ENCODE results near the gene CHST7.
"Not testable (repeated sequence)": the region's sequence is repeated elsewhere in the genome, so short reads cannot be mapped to it uniquely, and the experiment has no call there.

Gene CHST7, protein sequence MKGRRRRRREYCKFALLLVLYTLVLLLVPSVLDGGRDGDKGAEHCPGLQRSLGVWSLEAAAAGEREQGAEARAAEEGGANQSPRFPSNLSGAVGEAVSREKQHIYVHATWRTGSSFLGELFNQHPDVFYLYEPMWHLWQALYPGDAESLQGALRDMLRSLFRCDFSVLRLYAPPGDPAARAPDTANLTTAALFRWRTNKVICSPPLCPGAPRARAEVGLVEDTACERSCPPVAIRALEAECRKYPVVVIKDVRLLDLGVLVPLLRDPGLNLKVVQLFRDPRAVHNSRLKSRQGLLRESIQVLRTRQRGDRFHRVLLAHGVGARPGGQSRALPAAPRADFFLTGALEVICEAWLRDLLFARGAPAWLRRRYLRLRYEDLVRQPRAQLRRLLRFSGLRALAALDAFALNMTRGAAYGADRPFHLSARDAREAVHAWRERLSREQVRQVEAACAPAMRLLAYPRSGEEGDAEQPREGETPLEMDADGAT

DNA sequence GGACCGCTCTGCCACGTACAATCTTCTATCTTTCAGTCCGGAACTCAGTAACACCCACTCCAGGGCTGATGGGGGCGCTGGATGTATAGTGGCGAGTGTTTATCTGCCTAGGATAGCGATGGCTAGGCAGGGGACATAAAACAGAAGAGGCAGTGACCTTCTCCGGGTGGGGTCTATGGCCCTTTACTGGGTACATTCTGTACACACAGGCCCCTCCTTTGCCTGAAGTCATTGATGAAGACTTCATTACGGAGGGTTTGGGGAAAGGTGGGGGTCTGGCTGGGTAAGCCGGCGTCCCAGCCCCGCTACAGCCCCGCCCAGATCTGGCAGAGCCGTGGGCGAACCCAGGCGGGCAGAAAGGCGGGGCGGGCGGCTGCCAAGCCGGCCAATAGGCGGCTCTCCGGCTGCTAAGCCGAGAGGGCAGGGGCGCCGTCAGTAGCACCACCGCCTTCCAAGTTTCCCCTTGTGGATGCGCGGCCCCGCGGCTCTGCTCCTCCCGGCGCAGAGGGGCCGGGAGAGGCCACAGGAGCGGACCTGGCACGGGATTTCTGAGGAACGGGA lies at the start of gene CHST7:
TSS of gene CHST7 (plus strand) at position 435 of the 561 bp plus-strand sequence. CDS start 167 bp downstream, outside the sequence.
- no peak for DNase-seq (ENCODE audit: low read depth in 2 of 2)

DNA sequence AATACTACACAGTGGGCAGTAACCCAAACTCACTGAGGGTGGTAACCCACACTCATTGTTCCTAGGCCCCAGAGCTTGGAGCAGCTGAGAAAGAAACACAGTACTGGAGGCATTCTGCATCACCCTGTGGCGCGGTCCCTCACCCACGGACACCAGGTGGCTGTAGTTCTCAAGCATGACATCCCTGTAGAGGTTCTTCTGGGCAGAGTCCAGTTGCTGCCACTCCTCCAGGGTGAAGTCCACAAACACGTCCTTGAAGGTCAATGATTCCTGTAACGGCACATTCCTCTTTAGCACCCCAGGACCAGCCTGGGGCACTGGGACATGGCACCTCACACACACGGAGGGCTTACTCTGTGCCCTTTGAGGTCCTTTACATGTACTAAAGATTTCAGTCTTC lies 44.9 kb upstream of the CHST7 start:
- DNase-seq (ENCODE audit: low read depth in 2 of 2): not testable (repeated sequence)

DNA sequence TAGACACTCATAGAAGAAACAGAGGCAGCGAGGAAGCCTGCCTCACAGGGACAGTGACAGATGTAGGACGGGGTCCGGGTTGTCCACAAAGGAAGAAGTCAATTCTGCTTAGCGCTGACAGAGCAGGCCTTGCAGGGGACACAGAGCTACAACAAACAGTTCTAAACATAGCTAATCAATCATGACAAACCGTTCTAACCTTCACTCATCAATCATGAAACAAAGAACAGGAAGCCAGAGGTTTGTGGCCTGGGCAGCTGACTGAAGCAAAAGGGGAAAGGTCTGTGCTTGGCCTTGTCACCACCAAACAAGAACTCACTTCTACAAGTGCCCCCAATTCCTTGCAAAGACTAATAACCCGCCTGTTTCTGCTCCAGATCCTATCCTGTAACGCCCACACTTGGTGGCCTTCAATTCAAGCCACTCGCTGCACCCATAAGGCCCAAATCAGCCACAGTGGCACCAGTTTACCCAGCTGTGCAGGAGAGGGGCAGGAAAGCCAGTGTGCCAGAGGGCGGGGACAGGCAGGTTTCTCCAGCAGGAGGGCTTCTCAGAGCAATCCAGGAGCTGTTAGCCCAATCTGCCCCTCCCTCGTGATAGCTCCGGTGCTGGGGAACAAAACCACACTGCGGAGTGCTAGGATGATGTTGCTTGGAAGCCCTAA lies 43.7 kb upstream of the CHST7 start:
- DNase-seq (ENCODE audit: low read depth in 2 of 2): not testable (repeated sequence)

DNA sequence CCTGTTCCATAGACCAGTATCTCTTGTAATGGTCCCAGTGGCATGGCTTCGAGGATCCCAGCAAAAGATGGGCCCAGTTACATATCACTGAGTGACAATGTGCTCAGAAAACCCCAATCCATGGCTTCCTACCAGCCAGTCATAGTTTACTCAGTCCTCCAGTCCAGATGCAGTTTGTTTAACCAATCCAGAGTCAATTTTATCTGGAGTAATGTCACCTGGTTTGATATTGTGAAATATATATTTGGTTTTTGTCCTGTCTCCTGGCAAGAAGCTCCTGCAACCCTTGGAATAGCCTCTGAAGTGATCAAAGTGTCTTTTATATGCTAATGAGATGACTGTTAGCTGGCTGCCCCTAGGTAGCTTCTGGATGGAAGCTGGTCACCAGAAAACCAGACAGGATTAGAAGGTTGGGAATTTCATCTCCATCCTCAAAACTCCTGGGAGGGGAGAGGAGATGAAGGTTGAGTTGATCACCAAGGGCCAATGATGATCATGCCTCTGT lies 43.1 kb upstream of the CHST7 start:
- not testable (repeated sequence) for DNase-seq (ENCODE audit: low read depth in 2 of 2)

DNA sequence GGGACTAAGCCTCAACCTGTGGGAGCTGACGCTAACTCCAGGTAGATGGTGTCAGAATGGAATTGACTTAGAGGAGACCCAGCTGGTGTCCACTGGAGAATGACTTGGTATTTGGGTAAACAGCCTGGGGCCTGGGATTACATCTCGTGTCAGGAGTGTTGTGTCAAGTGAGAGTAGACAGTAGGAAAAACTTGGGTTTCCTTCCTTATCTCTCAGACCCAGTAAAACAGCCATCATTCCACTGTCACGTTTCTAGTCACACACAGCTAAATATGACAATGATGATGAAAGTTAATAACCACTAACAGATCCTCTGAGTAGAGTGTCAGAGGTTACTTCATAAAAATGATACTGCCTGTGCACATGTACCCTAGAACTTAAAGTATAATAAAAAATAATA lies 42.1 kb upstream of the CHST7 start:
- DNase-seq (ENCODE audit: low read depth in 2 of 2): no peak

DNA sequence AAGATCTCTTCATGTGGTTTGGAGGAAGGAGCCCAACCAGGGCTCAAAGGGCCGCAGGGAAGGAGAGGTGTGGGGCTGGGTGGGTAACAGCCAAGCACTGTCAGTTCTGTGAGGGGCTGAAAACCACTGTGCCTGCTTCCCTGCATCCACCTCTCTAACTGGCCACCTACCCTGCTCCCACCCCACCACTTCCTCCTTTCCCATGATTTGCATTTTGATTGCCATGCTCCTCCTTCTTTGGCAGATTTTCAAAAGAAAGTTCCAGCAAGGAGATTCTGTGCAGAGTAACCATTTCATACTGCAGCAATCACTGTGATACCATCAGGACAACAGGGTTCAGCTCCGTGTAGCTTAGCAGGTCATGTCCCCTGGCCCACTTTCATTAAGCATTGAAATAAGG lies 30.1 kb upstream of the CHST7 start:
- DNase-seq (ENCODE audit: low read depth in 2 of 2): no peak

DNA sequence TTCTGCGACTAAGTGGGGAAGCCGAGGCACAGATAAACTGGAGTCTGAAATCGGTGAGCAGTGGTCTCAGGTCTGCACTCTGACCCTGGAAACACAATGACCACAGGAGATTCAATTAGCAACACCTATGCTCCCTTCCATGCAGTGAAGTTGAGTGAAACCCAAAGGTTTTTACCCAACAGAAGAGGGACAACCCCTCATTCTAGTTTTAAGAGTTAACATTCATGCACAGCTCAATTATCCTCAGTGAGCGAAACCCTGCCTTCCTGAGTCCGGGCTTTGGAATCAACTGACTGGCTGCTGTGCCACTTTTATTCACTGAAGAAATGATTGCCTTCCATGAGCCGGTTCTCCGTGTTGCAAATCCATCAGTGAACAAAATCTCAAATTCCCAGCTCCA lies 29.0 kb upstream of the CHST7 start:
- not testable (repeated sequence) for DNase-seq (ENCODE audit: low read depth in 2 of 2)

DNA sequence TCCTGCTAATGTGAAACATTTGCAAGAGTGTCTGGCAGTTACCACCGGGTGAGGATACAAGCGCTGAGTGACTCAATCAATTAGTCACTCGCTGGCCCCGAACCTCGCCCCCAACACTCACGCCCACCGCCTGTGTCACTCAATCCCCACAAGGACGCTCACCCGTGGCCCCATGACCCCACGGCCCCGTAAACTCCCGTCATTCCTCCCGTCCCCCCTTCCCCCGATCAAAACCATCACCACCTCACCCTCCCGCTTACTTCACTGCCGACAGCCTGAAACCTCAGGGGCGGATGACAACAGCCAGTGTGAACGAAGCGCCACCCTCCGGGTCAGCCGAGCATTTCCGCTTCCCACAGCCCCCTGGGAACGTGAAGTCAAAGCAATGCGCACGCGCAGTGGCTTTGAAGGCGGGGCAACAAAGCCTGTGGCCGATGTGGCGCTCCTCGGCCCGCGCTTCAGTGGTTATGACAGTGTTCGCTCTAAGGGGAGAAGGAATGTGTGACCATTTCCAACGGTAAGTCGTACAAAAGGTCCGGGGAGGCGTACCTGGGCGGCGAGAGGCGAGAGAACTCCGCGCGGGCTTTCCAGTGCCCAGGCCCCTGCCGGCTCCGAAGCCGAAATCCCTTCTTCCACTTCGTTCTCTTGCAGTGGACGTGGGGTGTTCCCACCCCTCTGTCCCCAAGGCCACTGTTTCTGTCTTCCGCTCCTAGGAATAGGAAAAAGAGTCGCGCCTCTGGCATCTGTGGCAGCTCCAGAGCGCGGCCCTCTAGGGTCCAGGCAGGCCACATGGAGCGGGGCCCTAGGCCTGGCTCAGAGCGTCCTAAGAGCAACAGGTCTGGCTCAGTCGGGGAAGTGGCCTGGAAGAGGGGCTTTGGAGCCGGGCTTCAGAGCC lies 28.2 kb upstream of the CHST7 start, which contains the start of gene ZNF674:
TSS of gene ZNF674 (minus strand) at position 311 of the 895 bp plus-strand sequence. CDS start 3,334 bp downstream, outside the sequence.
- DNase-seq (ENCODE audit: low read depth in 2 of 2): peak; percentile 85

DNA sequence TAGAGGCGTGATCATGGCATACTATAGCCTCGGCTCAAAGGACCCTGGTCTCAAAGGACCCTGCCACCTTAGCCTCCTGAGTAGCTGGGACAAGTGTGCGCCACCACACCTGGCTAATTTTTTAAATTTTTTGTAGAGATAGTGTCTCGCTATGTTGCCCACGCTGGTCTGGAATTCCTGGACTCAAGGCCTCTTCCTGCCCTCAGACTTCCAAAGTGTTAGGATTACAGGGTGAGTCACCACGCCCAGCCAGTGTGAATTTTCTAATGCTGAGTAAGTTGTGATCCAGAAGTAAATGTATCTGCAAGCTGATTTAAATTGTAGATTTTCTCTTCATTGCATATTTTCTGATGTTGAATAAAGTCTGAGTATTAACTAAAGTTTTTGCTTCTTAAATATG lies 25.7 kb upstream of the CHST7 start:
- no peak for DNase-seq (ENCODE audit: low read depth in 2 of 2)

DNA sequence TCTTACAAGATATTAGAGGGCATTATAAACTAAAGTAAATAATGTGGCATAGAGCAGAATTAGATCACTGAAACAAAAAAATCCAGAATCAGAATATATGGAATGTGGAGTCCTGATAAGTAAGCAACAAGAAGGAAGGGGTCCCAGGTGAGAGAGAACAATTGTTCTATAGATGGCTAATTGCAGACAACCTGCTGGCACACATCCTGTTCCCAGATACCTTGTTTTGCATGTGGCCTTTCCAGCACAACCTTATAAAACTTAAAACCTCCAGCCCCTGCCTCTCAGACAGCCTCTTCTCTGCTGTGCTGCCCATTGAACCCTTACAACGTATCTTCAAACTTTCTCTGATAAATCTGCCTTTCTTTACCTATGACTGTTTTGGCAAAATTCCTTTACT lies 23.7 kb upstream of the CHST7 start:
- no peak for DNase-seq (ENCODE audit: low read depth in 2 of 2)

DNA sequence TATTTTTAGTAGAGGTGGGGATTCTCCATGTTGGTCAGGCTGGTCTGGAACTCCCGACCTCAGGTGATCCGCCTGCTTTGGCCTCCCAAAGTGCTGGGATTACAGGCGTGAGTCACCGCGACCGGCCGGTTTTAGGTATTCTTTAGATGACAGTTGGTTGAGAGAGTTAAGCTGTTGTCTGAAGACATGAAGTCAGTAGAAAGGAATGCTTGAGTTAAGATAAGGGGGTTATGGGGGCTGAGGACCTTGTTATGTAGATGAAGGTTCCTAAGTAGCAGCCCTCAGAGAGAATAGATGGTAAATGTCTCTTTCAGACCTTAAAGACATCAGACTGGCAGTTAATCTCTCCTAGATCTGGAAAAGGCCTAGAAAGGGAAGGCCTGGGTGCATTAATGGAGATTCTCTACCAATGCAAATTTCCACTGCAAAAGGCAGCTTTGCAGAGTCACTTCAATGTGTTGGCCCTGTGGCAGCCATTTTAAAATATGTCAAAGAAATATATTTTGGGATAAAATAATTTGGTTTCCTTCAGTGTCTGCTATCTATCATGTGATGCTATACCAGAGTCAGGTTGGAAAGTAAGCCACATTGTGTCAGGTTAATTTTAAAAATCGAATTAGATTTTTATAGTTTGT lies 22.0 kb upstream of the CHST7 start:
- no peak for DNase-seq (ENCODE audit: low read depth in 2 of 2)

DNA sequence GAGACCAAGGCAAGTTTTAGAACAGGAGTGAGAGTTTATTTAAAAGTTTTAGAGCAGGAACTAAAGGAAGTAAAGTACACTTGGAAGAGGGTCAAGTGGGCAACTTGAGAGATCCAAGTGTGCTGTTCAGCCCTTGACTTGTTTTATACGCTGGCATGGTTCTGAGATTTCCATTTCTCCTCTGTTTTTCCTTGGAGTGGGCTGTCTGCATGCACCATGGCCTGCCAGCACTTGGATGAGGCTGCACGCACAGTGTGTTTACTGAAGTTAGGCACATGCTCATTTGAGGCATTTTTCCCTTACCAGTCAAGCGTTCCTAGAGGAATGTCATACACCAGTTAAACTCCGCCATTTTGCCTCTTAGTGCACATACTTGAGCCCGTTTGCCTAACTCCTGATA lies 19.6 kb upstream of the CHST7 start:
- DNase-seq (ENCODE audit: low read depth in 2 of 2): no peak

DNA sequence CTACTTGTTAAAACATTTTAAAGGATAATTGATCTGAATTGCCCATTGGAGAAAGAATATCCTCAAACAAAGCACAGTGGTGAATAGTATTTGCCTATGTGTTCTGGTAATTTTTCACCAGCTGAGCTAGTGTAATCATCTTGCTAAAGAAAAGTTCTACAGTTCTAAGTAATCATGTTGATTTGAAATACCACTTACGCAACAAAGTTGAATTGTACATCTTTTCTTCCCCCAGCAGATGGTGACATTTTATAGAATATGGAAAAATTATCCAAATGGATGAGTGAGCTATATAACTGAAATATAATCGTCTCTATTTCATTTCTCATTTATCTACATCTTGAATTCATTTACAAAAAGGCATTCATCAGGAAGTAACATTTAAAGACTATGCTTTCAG lies 18.6 kb upstream of the CHST7 start:
- DNase-seq (ENCODE audit: low read depth in 2 of 2): no peak

DNA sequence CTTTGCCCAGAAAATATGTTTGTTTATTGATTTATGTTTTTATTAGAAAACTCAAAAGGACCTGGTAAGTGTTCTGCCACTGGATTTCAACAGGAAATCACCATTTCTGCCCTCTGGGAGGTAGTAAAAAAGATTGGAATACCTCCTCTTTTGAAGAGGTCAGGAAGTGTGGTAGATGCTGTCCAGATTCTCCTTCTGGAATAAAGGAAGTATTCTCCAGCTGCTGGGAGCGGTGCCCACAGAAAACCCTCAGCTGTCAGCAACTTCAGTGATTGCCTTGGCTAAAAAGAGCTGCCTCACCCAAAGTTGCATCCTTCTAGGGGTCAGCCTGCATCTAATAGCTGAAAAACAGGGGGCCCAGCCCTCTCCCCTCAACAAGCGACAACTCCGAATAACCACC lies 14.5 kb upstream of the CHST7 start:
- DNase-seq (ENCODE audit: low read depth in 2 of 2): no peak

DNA sequence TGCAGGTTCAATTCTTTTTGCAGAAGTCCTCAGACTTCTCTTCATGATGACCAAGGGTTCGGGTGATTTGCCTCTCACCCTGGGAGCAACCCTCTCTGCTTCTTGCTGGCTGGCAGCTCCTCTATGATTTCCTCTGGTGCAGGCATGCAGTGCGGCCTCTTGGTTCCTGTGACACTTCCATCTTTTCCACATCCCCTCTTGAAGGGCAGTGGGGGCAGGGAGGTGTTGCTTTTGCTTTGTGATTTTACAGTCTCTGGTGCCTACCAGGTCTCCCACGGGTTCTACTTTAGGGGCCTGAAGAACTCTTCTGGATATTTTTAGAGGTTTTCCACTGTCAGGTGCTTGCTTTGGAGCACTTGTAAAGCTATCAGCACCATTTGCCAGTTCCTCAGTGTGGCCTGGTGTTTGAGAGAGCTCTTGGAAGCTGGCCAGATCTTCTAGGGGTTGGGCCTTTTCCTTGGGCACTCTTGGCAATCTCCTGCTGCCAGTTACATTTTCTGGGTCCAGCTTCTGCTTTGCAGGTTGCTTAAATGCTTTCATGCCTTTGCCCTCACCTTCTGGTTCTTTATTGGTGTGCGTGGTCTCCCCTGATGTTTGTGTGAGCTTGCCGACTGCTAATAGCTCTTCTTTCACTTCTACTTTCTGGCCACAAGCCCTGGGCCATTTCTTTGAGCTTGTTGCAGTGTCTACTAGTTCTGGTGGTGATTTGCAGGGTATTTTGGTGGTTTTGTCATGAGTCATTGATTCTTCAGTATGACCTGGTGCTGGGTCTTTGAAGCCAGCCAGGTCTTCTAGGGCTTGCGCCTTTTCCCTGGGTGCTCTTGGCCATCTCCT lies 11.5 kb upstream of the CHST7 start:
- DNase-seq (ENCODE audit: low read depth in 2 of 2): no peak

DNA sequence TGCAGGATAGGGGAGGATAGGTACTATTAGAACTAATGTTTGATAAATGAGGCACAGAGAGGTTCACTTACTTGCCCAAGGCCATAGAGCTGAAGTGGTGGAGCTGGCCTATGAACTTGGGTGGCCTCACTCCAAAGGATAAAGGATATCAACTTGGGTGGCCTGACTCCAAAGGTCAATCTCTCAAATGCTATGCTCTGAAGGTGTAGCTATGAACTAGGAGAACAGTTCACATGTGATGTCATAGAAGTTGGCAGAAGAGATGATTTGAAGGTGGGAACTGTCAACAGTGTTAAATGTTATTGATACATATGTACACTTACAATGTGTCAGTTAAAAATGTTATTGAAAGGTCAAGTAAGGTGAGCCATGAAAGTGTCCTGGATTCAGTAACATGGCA lies 6.2 kb upstream of the CHST7 start:
- no peak for DNase-seq (ENCODE audit: low read depth in 2 of 2)

DNA sequence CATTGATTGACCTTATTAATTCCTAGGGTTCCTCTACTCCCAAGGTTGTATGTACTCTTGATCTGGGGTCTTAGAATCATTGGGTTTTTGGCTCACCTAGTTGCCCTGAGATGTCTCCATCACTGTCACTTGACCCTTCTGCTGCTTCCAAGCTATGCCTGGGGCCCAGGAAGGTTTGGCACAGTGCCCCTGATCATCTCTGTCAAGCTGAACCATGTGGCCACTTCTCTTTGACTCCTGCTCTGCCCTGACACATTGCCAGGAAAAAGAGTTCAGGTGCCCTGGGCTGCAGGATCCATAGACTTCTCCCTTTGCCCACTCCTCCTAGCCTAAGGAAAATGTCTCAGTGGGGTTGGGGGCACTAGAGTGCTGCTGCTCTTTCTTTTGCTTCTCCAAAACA lies 3.9 kb upstream of the CHST7 start:
- DNase-seq (ENCODE audit: low read depth in 2 of 2): no peak

DNA sequence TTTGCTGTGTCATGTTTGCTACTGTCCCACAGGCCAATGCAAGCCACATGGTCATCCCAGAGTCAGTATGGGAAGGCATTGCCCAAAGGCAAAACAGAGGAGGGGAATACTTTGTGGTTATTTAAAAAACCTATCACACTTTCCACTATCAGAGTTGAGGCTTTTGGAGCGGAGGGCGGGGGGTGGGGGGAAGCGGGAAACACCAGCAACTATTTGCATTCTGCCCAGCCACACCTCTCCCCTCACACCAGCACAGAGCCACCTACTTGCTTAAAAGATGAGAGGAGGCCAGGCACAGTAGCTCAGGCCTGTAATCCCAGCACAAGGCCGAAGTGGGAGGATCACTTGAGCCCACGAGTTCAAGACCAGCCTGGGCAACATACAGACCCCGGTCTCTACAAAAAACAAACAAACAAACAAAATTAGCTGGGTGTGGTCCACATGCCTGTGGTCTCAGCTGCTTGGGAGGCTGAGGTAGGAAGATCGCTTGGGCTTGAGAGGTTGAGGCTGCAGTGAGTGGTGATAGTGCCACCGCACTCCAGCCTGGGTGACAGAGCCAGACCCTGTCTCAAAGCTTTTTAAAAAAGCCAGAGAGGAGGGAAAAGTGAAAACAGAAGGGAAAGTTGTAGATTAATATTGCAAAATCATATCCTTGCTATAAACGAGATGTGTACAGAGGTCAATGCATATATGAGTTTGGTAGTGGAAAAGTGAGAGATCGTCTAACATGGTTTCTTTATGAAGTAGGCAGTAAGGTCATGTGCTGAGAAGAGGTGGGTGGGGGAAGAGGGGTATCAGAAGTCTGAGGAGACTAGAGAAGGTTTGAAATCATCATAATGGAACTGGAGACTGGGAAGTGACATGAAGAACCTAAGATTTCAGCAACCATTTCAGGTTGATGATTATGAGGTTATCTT lies 1.9 kb upstream of the CHST7 start:
- DNase-seq (ENCODE audit: low read depth in 2 of 2): no peak

DNA sequence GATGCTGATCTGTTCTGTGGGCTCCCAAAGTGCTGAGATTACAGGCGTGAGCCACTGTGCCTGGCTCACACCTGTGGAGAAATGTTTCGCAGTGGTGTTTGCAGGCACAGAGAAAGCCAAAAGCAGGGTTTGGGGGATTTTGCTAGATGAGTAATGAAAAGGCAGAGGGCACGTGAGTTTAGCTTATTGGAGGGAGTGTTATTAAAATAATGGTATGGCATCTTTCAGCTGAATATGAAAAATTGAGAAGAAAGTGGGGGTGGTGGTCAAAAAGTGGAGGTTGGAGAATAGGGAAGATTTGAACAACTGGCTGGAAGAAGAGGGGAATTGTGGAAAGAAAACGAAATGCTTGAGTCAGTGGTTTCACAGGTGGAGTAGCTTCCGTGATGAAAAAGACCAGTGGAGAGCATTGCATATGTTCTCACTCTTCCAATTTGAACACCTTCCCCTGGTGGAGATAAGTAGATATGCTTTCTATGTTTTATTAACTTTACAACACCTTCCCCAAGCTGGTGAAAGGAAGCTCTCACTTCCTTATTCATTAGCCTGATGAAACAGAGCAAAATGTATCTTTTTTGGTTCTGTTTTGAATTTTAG lies 1.1 kb upstream of the CHST7 start:
- DNase-seq (ENCODE audit: low read depth in 2 of 2): no peak

All from activated CD4-positive, alpha-beta T cell treated with anti-CD3 and anti-CD28 coated beads for 24 hours (primary cell).